ENCODE measurements around the gene TPCN2. TPM values are rescaled to one million over a fixed set of nuclear protein-coding genes. Genes with fewer than 3 reads are reported as not detected.
"Not testable (repeated sequence)": the region's sequence is repeated elsewhere in the genome, so short reads cannot be mapped to it uniquely, and the experiment has no call there.

The TPCN2 gene
- 13.2 and 17.2 TPM in 2 replicates for total RNA-seq (2014; rRNA removed; shearing (Covaris generic))

DNA sequence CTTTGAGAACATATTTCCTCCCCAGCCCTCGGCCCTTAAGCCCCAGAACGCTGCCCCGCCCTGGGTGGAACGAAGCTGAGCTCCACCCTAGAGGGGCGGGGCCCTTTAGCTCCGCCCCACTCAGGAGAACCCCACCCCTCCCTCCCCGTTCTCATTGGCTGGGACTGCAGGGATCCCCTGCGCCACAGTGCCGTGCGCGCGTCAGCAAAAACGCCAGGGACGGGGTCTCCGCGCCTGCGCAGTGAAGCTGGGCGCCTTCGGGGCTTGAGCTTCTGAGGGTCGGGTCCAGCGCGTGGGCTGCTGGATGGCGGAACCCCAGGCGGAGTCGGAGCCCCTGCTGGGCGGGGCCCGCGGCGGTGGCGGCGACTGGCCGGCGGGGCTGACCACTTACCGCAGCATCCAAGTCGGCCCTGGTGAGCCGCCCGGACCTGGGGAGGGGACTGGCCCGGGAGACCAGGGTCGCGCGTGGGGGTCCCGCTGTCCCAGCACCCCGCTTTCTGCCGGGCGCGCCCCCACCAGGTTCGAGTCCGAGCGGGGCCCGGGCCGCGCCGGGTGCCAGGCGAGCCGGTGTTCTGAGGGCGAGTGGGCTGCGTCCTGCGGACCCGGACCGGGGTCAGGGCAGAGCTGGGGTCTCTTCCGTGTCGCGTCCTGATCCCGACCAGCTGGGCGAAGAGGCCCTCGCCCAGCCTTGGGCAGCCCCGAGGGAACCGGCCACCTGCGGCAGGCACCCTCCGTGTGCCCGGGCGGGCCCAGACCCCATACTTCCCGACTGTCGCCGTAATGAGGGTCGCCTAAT lies at the start of gene TPCN2:
Gene TPCN2, plus strand, starts transcription at position 239 of the 796 bp plus-strand sequence. Its CDS starts 66 bp downstream, at position 305.
- in situ Hi-C loops (cut with HindIII; ENCODE audit: low sequenced_read_pairs), result no loop called here

DNA sequence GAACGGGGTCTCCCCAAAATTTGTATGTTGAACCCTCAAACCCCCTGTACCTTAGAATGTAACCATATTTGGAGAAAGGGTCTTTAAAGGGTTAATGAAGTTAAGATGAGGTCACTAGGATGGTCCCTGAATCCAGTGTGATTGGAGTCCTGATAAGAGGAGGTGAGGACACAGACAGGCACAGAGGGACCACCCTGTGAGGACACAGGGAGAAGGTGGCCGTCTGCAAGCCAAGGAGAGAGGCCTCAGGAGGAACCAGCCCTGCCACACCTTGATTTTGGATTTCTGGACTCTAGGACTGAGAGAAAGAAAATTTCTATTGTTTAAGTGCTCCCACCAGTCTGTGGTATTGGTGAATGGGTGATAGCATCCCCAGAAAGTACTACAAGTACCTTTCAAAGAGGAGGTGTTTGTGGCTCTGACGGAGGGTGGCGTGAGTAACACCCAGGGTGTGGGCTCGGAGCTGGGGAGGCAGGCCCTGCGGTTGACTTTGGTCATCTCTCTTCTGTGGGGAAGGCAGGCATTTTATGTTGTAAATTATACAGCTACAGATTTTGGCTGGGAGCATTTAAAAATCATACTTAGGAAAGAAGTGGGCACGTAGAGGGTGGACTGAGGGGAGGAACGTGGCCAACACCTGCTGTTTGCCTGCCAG lies 49.5 kb upstream of the TPCN2 start:
- no peak for DNase-seq (ENCODE audit: low spot score)
- in situ Hi-C loops (cut with HindIII; ENCODE audit: low sequenced_read_pairs), result no loop called here

More for the DNA sequence above, at the start of gene TPCN2:
- peak; percentile 98 for DNase-seq (ENCODE audit: low spot score)

DNA sequence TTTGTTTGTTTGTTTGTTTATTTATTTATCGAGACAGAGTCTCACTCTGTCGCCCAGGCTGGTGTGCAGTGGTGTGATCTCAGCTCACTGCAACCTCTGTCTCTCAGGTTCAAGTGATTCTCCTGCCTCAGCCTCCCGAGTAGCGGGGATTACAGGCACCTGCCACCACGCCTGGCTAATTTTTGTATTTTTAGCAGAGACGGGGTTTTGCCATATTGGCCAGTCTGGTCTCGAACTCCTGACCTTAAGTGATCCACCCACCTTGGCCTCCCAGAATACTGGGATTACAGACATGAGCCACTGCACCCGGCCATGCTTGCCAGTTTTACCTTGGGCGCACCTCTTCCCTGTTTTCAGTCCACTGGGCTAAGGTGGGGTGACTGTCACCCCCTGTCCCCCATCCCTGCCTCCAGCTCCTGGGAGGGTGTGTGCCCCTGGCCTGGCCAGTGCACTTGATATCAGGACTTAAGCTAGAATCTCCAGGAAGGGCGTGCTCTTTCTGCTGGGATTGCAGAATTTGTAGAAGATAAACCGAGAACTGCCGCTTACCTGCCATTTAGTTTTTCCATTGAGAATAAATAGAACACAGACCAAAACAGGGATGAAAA lies 48.9 kb upstream of the TPCN2 start:
- in situ Hi-C loops (cut with HindIII; ENCODE audit: low sequenced_read_pairs), result not testable (repeated sequence)

DNA sequence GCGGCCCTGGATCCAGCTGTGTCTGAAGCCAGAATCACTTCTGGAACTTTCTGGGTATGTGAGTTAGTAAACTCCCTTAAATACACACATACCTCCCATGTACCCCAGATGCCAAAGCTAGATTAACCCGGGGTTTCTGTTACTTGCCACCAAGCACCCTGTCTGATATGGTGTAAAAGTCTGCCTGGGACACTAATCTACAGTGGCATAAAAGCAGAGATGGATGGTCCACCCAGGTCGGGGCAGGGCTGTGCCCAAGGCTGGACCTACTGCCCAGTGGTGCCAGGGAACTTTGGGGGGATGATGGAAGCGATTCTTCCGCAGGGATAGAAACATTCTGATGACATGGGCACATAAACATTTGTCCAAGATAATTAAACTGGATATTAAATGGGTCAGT lies 48.3 kb upstream of the TPCN2 start:
- no peak for DNase-seq (ENCODE audit: low spot score)
- in situ Hi-C loops (cut with HindIII; ENCODE audit: low sequenced_read_pairs), result no loop called here

More for the DNA sequence above, 48.9 kb upstream of the TPCN2 start:
- not testable (repeated sequence) for DNase-seq (ENCODE audit: low spot score)

DNA sequence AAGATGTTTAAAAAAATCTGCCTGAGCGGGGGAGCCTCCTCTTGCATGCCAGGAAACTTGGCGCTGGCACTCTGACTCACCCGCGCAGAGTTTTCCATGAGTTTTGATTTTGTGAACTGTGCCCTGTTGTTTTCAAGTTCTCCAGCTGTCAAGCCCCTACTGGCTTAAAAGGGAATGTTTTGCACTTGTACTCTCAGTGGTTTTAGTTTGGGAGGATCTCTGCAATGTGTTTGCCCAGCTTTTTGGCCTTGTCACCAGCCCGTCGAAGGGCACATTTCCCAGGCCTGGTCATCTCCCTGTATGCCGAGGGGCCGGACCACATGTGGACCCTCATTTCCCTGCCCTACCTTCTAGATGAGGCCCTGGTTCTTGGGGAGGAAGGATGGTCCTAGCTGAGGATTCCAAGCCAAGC lies 47.9 kb upstream of the TPCN2 start:
- no peak for DNase-seq (ENCODE audit: low spot score)
- in situ Hi-C loops (cut with HindIII; ENCODE audit: low sequenced_read_pairs), result no loop called here

DNA sequence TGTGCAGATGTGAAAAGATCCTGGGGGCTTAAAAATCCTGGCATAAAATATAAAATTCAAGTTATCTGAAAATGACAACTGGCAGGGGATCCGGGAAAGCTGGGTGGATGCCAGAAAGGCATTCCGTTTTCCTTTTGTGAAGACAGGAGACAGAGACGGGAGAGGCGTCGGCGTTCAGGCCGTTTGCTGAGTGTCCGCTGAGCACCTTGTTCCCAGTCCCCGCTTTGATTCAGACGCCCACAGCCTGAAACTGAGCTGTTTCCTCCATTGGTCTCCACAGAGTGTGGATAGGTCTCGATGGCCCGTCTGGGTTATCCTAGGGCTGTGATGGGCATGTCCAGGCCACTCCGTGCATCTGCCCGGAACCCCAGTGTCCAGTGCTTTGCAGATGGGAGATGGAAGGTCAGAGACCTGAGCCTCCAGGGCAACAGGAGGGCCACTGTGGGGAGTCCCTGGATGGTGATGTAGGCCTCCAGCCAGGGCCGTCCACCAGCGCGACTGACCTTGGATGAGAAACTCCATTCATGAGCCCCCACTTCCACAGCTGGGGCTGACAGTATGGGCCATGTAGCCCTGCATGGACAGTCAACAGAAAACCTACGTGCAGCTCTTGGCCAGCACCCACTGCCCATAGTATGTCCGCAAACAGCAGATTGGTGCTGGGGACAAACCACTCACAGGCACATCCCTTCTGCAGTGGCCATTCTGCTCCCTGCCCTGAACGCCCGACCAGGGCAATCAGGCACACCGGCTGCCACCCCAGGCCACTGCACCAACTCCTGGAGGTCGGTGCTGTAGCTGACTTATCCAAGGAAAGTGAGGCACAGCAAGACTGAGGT lies 47.3 kb upstream of the TPCN2 start:
- no peak for DNase-seq (ENCODE audit: low spot score)
- in situ Hi-C loops (cut with HindIII; ENCODE audit: low sequenced_read_pairs), result no loop called here

DNA sequence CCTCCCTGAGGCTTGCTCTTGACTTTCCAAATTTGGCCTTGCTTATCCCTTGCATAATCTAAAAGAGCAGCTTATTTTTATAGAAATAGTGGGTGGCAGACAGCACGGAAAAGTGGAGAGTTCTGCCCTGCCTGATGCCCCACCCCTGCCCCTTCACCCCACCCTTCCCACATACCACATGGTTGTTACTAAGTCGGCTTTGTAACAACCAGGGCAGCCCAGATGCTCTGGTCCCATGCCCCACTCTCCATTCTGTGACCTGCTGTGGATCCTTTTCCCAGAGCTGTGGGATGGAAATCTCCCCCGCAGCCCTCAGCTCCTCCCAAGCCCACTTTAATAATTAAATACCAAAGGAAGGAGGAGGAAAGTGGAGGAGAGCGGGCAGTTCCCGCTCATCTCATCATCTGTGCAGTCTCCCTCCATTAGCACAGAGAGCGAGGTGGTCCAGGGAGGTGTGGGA lies 46.6 kb upstream of the TPCN2 start:
- in situ Hi-C loops (cut with HindIII; ENCODE audit: low sequenced_read_pairs), result no loop called here
- DNase-seq (ENCODE audit: low spot score), result no peak

DNA sequence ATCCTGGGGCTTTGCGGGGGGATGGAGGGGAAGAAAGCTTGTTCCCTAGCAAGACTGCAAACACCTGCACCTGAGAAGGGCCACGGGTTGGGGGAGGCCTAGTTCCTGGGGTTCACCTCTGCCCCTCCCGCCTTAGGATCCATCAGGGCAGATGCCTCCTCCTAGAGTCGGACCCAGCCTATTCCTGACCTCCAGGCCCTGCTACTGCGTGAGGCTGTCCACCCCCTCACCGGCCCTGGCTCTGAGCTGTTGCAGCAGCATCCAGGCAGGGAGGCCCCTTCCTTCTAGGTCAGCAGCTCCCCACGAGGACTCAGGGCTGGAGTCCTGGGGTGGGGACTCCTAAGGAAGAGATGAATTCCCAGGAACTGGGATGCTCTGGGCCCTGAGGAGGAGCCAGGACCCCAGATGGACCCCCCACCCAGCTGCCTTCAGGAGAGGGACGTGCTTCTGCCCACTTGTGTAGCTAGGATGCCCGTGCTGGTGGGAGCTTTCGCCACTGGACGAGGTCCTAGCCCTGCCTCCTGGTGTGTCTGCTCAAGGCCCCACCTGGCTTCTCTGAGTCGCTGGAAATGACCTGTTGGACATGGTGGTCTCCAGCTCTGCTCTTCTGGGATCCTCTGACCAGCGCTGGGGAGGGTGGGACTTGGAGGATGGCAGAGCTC lies 46.0 kb upstream of the TPCN2 start:
- in situ Hi-C loops (cut with HindIII; ENCODE audit: low sequenced_read_pairs), result no loop called here
- DNase-seq (ENCODE audit: low spot score), result no peak

DNA sequence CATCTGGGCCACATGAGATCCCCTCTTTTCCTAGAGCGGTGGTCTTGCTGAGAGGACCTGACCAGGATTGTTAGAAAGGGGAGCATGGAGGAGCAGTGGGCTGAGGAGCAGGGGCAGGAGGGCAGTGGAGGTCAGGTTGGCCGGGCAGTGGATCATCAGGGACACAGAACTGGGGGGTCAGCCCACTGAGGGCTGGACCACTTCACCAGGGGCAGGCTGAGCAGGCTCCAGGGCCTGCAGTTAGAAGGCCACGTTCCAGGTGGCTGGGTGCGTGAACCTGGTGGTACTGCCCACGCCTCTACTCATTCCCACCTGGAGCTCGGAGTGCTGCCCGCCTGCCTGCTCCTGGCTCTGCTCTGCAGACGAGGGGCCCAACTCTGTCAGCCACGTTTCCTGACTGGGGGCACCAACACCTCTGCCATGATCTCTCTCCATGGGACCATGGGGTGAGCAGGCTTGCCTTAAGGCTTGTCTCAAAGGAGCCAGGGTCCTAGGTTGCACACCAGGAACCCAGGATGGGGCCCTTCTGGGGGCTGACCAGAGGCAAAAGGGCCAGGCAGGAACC lies 45.3 kb upstream of the TPCN2 start:
- in situ Hi-C loops (cut with HindIII; ENCODE audit: low sequenced_read_pairs), result no loop called here
- DNase-seq (ENCODE audit: low spot score), result no peak

DNA sequence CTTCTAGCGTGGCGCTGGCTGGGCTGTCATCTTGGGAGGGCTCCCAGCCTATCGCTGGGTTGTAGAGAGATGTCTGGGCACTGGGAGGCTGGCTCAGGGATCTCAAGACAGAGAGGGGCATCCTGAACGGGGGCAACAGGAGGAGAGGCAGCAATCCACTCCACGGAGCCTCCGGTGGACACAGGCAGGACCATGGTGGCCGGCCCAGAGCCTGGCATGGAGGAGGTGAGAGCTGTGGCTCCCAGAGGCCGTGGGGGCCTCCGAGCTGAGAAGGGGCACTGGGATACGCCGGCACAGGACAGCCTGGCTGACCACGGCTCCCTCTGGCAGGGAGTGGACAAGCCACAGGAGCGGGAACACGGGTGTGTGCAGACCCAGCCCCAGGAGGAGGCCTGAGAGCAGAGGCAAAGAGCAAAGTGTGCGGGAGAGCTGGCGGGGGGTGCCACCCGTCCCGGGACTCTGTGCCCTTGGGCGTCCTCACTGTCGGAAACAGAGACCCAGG lies 44.8 kb upstream of the TPCN2 start:
- in situ Hi-C loops (cut with HindIII; ENCODE audit: low sequenced_read_pairs), result no loop called here
- no peak for DNase-seq (ENCODE audit: low spot score)

DNA sequence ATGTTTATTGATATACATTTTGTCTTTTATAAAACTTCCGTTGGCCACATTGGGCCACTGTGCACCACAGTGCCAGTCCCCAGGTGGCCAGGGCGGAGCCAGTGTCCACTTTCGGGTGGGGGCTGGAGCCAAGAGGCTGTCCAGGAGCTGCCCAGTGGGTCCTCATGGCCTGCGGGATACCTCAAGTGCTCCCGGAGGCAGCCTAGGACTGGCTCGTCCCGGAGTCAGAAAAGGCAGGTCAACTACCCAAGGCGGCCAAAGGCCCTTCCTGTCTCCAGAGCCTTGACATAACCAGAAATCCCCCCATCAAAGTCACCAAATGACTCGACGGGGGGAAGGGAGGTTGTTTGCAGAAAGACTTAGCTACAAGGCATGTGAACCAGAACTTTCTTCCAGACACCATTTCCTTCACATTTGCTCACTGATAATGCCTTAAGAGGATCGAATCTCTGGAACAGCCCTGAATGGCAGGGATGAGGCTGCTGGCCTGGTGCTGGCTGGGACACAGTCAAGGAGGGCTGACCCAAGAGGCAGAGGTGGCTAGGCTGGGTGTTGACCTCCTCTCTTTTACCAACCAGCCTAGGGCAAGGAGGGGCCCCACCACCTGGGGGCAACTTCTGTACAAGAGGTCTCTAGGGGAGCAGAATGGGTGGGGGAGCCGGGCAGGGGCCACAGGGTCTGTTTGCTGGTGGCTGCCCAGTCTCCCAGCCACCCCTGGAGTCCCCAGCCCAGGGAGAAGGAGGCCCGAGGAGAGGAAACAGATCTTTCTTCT lies 44.1 kb upstream of the TPCN2 start:
- no peak for DNase-seq (ENCODE audit: low spot score)
- in situ Hi-C loops (cut with HindIII; ENCODE audit: low sequenced_read_pairs), result no loop called here

DNA sequence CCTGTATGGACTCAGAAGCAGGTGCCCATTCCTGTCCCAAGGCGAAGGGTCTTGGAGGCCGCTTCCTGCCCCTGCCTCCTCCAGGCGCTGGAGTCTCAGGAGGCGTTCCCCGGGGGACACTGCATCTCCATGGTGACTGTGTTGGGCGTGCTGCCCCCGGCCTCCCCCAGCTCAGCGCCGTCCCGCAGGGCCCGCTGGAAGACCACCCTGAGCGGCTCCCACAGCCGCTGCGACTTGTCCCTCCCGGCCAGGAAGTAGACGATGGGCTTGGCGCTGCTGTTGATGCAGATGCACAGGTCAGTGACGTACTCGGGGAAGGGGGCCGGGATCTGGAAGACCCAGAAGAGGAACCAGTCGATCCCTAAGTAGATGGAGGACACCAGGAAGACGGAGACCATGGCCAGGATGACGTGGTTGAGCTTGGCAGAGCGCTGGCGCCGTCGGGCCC lies 43.5 kb upstream of the TPCN2 start:
- no peak for DNase-seq (ENCODE audit: low spot score)
- in situ Hi-C loops (cut with HindIII; ENCODE audit: low sequenced_read_pairs), result no loop called here

DNA sequence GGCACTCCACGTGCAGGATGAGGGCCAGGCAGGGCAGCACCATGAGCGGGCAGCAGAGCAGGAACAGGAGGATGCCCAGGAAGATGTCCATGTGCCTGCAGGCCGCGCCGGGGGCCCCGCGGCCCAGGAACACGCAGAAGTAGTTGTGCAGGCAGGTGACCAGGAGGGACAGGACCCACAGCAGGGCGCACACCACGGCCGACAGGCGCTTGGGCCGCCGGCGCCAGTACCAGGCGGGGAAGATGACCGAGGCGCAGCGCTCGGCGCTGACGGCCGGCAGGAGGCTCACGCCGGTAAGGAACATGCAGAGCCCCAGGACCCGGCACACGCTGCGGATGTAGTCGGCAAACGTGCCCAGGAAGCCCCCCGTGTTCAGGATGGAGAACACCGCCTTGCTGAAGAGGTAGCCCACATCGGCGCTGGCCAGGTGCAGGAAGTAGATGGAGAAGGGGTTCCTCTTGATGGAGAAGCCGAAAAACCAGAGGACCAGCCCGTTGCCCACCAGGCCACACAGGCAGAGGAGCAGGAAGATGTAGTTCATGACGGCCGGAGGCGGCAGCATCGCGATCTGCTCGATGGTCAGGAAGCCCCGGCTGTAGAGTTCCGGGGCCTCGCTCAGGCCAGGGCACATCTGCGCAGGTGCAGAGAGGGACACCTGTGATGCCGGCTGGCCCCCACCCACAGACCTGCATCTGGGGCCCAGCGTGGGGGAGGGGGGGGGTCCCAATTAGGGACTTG lies 42.9 kb upstream of the TPCN2 start:
- in situ Hi-C loops (cut with HindIII; ENCODE audit: low sequenced_read_pairs), result no loop called here
- DNase-seq (ENCODE audit: low spot score), result no peak

DNA sequence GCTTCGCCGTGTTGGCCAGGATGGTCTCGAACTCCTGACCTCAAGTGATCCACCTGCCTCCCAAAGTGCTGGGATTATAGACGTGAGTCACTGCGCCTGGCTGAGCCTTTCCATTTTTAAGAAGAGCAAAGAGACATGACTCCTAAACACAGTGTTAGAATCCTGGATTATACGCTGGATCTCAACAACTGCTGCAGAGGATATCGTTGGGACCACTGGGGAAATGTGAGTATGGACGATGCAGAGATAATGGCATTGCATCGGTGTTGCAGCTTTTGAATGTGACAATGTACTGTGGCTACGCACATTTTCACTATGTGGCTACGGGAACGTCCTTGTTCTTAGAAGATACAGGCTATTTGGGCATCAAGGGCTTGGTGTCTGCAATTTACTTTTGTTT lies 41.9 kb upstream of the TPCN2 start:
- DNase-seq (ENCODE audit: low spot score), result no peak
- in situ Hi-C loops (cut with HindIII; ENCODE audit: low sequenced_read_pairs), result no loop called here

DNA sequence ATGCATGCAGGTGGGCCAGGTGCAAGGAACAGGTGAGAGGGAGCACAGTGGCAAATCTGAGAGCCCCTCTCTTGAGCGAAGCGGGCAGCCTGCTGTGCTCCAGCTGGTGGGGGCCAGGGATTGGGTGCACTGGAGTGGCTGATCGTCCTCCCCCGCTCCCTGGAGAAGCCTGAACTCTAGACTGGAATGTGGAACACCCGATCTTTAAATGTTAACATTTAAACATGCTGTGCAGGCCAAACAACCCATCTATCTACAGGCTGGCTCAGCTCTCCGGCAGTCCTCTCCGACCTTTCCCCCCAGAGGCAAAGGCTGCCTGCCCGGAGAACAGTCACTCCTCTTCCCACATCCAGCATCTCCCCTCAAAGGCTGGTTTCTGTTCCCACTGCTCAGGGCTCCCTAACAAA lies 40.8 kb upstream of the TPCN2 start:
- no peak for DNase-seq (ENCODE audit: low spot score)

DNA sequence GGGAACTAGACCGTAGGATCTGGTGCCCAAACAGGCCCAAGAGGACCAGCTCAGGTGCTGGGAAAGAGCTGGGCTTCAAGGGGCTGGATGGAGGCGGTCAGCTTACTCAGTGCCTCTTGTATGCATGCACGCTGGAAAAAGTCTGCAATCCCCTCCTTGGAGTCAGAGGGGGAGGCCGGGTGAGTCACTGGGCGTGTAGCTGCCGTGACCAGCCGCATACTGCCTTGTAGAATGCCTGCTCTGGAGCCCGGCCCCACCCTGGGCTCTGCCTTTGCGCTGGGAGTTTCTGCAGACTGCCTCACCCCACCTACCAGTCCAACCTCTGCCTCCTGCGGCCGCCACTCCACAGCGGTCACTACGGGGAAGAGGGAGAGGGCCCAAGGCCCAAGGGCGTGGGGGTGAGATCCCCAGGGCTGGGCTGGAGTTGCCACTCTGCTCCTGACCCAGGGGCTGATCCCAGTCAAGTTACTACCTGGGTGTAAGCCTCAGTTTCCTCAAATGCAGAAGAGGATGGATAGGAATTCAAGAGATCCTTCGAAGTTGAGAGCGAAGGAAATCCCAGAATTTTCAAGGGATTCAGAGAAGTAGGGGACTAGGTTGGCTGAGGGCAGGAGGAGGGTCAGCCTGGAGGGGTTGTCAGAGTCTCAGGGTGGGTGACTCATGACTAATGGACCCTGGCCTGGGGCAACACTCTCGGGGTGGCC lies 39.8 kb upstream of the TPCN2 start:
- DNase-seq (ENCODE audit: low spot score), result no peak
- in situ Hi-C loops (cut with HindIII; ENCODE audit: low sequenced_read_pairs), result no loop called here

More for the DNA sequence above, 40.8 kb upstream of the TPCN2 start:
- in situ Hi-C loops (cut with HindIII; ENCODE audit: low sequenced_read_pairs), result no loop called here

Measured in G401 (cell line).